Left kidney (tissue), 8 donors: ENCODE results near the gene RNF41. TPM values are rescaled to one million over a fixed set of nuclear protein-coding genes. Genes with fewer than 3 reads are reported as not detected.
"Not testable (repeated sequence)": the region's sequence is repeated elsewhere in the genome, so short reads cannot be mapped to it uniquely, and the experiment has no call there.

Source experiments
- DNase-seq: peaks from one replicate; pipeline ENCODE4 v3.0.0-alpha.2; 2013
- long read RNA-seq, 8 donors: transcript quantifications; one replicate each; lab custom pipeline, GENCODE V29; 2026
- polyA plus RNA-seq: library from polyadenylated mRNA; unstranded; fragments of 120-200 nt; gene quantifications from one replicate; pipeline ENCODE4 v1.2.1, GENCODE V29; 2013; ENCODE audit not compliant: insufficient read length

Gene RNF41
- 45.4 TPM for polyA plus RNA-seq
- long read RNA-seq, donor 1, full-length matches to known transcripts = 11 of 110 reads
- long read RNA-seq, donor 1, partial matches to known transcripts = 79 of 110 reads
- long read RNA-seq, donor 1, other reads (novel, unspliced or antisense) = 20 of 110 reads
- long read RNA-seq, donor 2, full-length matches to known transcripts = 13 of 13 reads
- long read RNA-seq, donor 2, partial matches to known transcripts = 0 of 13 reads
- long read RNA-seq, donor 2, other reads (novel, unspliced or antisense) = 0 of 13 reads
- long read RNA-seq, donor 3, full-length matches to known transcripts = 5 of 97 reads
- long read RNA-seq, donor 3, partial matches to known transcripts = 76 of 97 reads
- long read RNA-seq, donor 3, other reads (novel, unspliced or antisense) = 16 of 97 reads
- long read RNA-seq, donor 4 = 0 reads
- long read RNA-seq, donor 5, full-length matches to known transcripts = 12 of 70 reads
- long read RNA-seq, donor 5, partial matches to known transcripts = 58 of 70 reads
- long read RNA-seq, donor 5, other reads (novel, unspliced or antisense) = 0 of 70 reads
- long read RNA-seq, donor 6, full-length matches to known transcripts = 8 of 8 reads
- long read RNA-seq, donor 6, partial matches to known transcripts = 0 of 8 reads
- long read RNA-seq, donor 6, other reads (novel, unspliced or antisense) = 0 of 8 reads
- long read RNA-seq, donor 7, full-length matches to known transcripts = 14 of 137 reads
- long read RNA-seq, donor 7, partial matches to known transcripts = 109 of 137 reads
- long read RNA-seq, donor 7, other reads (novel, unspliced or antisense) = 14 of 137 reads
- long read RNA-seq, donor 8, full-length matches to known transcripts = 5 of 17 reads
- long read RNA-seq, donor 8, partial matches to known transcripts = 12 of 17 reads
- long read RNA-seq, donor 8, other reads (novel, unspliced or antisense) = 0 of 17 reads

DNA sequence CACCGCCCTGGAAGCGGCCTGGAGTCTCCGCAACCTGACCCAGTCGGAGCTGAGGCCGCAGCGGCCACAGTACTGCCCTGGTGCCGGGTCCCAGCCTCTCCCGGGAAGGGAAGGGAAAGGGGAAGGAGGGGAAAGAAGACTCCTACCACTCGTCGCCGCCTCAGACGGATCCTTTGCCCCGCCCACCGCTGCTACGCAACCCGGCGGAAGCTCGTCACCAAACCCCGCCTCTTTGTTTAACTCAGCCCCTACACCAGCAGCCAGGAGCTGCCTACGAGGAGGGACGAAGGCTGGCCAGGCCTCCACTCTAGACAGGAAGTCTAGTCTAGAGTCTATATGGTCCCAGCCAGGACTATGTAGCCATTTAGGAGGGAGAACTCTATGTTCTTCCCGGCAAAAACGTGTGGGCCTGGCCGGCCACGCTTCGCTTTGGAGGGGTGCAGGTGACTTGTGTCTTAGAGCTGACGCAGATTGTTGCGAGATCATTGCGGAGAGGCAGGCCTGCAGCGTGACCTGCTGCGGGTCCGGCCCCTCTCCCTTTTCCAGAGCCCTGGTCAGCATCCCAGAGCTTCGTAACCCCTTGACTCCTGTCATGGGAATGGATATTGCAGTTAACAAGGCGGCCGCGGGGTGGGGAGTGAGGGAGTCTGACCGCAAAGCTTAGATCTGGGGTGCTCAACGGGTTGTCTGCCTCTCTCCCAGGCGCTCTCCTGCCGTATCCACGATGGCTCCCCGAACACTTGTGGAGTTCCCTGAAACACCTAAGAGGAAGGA, at the start of gene RNF41:
Gene RNF41 (minus strand): TSS at position 166 of the 774 bp plus-strand sequence. CDS start 7,875 bp downstream, outside the sequence.
- peak; percentile 97 for DNase-seq

GRCh38 chr12:56271031-56271430, 49.3 kb upstream of the RNF41 start:
- no peak for DNase-seq

- no peak for DNase-seq
These were observed 45.8 kb upstream of the RNF41 start for GRCh38 chr12:56267443-56268071.

- peak; percentile 90 for DNase-seq
These were observed 45.1 kb upstream of the RNF41 start, which contains the start of gene COQ10A for GRCh38 chr12:56266693-56267442. TSS of gene COQ10A (plus strand) at chr12:56266942. CDS start at chr12:56267119, 177 bp downstream.

- DNase-seq = not testable (repeated sequence)
These were observed 44.5 kb upstream of the RNF41 start for GRCh38 chr12:56266068-56266692.

DNA sequence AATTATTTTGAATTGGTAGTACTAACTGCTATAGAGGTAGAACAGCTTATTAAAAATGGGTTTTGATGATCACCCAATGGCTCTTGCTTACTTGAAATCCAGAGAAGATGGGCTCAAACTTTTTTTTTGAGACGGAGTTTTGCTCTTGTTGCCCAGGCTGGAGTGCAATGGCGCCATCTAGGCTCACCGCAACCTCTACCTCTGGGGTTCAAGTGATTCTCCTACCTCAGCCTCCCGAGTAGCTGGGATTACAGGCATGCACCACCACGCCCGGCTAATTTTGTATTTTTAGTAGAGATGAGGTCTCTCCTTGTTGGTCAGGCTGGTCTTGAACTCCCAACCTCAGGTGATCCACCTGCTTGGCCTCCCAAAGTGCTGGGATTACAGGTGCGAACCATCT, 41.2 kb upstream of the RNF41 start:
- not testable (repeated sequence) for DNase-seq

DNA sequence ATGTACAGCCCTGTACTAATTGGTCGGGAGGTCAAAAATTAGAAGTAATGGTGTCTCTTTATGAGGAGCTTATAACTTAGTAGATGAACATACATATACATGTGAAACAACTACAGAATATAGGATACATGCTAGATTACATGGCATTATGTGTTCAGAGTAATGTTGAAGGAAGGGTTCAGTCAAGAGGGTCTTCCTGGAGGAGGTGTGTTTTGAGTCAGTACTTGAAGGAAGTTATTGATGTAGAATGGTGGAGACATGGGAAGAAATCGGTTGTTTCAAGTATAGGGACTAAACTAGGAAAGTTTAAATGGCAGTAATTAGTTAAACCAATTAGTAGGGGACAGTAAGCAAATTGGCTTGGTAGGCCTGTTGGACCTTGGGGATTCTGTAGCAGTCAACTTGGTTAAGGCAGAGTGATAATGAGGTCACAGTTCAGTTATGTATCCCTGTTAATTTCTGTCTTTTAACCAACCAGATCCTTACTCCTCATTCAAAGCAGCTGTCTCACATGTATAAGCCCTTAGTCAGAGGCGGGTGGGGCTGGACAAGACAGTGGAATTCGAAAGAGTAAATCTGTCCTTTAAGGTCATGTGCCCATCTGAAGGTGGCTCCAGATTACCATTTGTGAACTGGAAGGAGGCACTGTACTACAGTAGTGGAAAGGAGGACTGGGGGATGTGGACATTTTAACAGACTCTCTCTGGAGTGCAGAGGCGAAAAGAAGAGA, 39.9 kb upstream of the RNF41 start:
- DNase-seq = no peak

DNA sequence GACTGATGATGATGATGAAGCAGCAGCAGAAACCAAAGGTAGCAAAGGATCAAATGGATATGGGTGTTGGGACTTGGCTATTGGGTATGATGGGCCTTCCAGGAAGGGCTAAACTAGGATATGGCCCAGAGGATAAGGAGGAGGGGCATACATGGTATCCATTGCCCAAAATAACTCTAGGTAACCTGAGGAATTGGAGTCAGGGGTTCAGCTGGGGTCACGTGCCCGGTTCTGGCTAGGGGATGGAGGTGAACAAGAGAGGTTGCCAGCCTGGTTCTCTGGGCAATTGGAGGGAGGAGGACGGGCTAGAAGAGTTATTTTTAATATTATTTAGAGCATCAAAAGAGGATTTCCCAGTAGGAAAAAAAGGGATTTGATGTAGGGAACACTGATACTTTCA, 39.2 kb upstream of the RNF41 start:
- DNase-seq = no peak

DNA sequence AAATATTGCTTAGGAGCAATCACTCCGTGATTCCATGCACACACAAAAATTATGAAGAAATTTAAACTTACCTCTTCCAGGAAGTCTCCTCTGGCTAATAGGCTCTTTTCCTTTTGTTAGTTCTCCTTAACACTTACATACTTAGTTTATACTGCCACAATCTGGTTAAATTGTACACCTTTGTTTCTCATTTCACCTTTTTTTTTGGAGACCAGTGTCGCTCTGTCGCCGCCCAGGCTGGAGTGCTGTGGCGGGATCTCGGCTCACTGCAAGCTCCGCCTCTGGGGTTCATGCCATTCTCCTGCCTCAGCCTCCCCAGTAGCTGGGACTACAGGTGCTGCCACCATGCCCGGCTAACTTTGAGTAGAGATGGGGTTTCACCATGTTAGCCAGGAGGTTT, 38.7 kb upstream of the RNF41 start:
- DNase-seq = no peak

DNA sequence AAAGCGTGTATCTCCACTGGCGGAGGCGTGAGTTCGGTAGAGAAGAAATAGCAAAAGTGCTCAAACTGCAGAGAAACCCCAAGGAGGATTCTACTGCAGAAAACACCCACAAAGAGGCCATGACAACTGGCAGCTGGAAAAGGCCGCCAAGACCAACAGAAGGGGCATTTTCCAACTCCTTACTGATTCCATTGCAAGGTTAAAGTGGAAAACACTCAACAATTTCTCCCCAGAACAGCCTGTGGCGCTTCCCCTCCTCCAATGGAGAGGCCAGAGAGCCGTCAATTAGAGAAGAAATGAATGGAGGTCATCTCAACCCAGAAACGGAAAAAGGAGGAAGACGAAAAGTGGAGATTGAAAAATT, 37.1 kb upstream of the RNF41 start:
- DNase-seq = no peak

DNA sequence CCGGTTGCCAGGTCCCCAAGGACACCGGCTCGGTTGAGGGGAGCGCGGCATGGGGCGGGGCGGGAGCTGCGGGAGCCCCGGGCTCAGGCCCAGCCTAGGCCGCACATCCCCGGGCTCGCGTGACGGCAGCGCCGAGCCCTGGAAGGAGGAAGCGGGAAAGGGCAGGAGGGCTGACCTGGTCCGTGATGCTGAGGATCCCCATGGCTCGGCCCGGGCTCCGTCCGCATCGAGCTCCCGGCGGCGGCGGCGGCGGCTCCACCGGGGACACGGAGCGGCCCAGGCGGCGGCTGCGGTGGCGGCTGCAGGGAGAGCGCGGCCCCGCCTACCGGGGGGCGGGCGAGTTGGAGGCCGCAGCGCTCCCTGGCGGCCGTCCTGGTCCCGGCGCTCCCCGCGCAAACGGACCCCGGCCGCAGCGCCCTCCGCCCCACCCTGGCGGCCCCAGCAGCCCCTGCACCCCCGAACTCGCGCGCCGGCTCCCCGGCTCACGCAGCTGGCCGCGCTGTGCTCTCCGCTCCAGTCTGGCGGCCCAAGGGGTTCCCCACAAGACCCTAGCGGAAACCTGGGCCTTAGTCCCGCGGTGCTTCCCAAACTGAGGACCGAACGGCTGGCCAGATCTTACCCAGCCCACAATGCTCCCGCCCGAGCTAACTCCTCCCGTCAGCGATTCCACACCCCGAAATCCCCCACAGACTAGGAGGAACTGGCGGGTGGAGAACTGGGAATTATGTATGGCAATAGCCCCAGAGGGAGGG, 36.5 kb upstream of the RNF41 start, which contains the start of gene ANKRD52:
Gene ANKRD52 (minus strand): TSS at position 317 of the 752 bp plus-strand sequence. CDS start 115 bp downstream, at position 202.
- DNase-seq = peak; percentile 79

GRCh38 chr12:56257491-56258067, 35.9 kb upstream of the RNF41 start:
- DNase-seq = peak; percentile 37

GRCh38 chr12:56257071-56257470, 35.3 kb upstream of the RNF41 start:
- DNase-seq = no peak

GRCh38 chr12:56256326-56256960, 34.7 kb upstream of the RNF41 start:
- no peak for DNase-seq

- no peak for DNase-seq
These were observed 33.9 kb upstream of the RNF41 start for GRCh38 chr12:56255671-56256070.

GRCh38 chr12:56253091-56253490, 31.4 kb upstream of the RNF41 start:
- no peak for DNase-seq

- DNase-seq = no peak
These were observed 30.9 kb upstream of the RNF41 start for GRCh38 chr12:56252649-56253048.

DNA sequence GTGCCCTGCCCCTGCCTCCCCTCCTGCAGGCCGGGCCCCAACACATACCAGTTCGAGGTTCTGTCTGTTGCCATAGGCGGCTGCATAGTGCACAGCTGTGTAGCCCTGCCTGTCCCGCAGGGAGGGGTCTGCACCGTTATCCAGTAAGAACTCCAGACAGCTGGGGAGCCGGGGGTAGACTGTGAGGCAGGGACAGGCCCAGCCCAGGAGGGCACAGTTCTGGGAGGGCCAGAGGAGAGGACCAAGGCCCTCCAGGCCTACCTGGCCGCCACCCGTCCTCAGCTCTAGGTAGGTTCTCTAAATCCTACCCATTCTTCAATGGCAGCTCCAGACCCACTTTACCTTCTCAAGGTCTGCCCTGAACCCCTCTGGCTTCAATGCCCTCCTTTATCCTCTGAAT, 27.0 kb upstream of the RNF41 start:
- DNase-seq = no peak
